C4-2B (cell line): ENCODE measurements around the gene LHX5.

Experiments used
- CTCF ChIP-seq: fragments of 450-650 bp; conservative IDR thresholded peaks from 2 replicates; pipeline ENCODE4 v1.5.1; 2017; ENCODE audit warnings: mild to moderate bottlenecking
- ZFX ChIP-seq: fragments of 450-650 bp; IDR thresholded peaks from 2 replicates; pipeline ENCODE4 v1.6.1; 2017

GRCh38 chr12:113452458-113452857, 19.2 kb downstream of the LHX5 start:
- TF ChIP-seq CTCF (no peak), ZFX (no peak)
